Fibroblast of pulmonary artery (primary cell): Measurements from ENCODE around the gene TESPA1.

Experiments
- DNase-seq: peaks from one replicate; pipeline ENCODE4 v3.0.0-alpha.2; 2010; ENCODE audit warnings: low read depth
- H3K4me3 ChIP-seq: replicated peaks from 2 replicates; pipeline ENCODE4 v1.5.1; 2011; ENCODE audit warnings: low read depth, mild to moderate bottlenecking, control low read depth, low read length, moderate library complexity
- TF ChIP-seq, protein P1 (sequence below): IDR thresholded peaks from 2 replicates; pipeline ENCODE4 v1.5.1; 2011; ENCODE audit warnings: mild to moderate bottlenecking, control low read depth, low read length, inconsistent platforms; ENCODE audit errors: missing control alignments

Gene TESPA1

DNA sequence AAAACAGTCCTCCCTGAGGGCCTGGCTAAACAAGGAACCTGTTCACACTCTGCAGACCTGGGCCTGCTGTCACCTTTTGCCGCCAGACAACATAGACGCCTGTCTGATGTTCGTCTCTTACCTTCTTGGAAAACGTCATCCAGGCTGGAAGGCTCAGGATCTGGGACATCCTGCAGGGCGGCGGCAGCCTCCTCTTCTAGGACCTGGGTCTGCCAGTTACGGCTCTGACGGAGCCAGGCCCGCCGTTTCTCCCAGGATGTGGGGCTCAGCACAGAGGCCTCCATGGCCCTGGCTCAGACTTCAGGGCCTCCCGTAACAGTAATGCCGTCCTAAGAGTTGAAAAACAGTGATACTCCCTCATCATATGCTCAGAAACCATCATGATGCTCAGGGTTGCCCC lies 10.3 kb downstream of the TESPA1 start:
- DNase-seq, result no peak
- H3K4me3 ChIP-seq, result no peak overlapping the region
- TF ChIP-seq, protein P1, sequence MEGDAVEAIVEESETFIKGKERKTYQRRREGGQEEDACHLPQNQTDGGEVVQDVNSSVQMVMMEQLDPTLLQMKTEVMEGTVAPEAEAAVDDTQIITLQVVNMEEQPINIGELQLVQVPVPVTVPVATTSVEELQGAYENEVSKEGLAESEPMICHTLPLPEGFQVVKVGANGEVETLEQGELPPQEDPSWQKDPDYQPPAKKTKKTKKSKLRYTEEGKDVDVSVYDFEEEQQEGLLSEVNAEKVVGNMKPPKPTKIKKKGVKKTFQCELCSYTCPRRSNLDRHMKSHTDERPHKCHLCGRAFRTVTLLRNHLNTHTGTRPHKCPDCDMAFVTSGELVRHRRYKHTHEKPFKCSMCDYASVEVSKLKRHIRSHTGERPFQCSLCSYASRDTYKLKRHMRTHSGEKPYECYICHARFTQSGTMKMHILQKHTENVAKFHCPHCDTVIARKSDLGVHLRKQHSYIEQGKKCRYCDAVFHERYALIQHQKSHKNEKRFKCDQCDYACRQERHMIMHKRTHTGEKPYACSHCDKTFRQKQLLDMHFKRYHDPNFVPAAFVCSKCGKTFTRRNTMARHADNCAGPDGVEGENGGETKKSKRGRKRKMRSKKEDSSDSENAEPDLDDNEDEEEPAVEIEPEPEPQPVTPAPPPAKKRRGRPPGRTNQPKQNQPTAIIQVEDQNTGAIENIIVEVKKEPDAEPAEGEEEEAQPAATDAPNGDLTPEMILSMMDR, result no peak

DNA sequence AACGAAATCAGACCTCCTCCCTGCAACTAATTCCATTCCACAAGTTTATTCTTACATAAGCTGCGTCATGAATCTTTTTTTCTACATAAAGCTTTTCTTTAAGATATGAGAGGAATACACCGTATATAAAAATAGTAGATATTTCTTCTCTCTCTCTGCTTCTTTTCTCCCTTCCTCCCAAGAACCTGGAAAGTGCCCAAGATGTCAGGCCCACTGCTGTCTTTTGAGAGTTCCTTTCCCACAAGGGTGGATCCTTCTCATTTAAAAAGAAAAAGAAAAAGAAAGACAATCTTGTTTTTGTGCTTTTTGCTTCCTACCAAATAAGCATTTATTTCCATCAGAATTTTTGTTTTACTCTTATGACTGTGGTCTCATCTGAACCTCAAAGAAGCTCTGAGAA lies 11.0 kb downstream of the TESPA1 start:
- TF ChIP-seq, protein P1, result no peak
- DNase-seq, result no peak

DNA sequence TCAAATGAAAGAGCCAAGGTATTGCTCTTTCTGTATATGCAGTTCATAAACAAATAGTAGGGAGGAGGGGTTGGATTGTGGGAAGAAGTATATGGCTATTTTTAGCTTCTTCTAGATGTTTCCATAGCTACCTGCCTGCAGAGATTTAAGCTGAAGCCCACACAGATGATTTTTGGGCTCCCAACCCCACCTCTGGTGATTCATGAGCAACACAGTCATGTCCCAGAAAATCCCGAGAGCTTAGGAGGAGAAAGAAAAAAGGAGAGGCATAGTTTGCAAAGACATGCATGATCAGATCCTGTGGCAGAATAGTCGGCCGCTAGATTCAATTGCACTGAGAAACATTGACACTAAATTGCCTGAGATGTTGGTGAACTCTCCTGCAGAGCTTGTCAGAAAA lies 13.8 kb downstream of the TESPA1 start:
- TF ChIP-seq, protein P1, result no peak
- DNase-seq, result no peak
- no peak overlapping the region for H3K4me3 ChIP-seq

More for the DNA sequence above, 11.0 kb downstream of the TESPA1 start:
- no peak overlapping the region for H3K4me3 ChIP-seq

DNA sequence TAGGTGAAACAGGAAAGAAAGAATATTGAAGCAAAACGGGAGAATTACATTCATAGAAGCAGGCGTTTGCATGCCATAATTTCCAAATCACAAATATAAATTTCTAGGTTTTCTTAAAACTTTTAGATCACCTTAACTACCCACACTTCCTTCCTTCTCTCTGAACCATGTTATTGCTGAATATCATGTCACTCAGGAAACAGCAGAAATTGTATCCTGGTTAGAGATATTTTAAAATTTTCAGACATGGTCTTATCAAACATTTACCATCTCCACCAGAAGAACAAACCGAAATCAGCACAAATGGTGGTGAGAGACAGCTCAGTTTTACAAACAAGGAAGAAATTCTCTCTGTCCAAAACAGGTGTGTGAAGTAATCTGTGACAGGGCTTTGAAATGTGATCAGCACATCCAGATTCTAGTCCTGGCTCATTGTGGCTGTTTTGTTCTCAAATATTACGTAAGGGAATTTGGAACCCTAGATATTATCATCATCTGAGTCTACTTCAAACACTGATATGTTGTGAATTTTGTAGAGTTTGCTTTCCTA lies 16.3 kb downstream of the TESPA1 start:
- H3K4me3 ChIP-seq, result no peak overlapping the region
- TF ChIP-seq, protein P1, result no peak
- DNase-seq, result no peak

DNA sequence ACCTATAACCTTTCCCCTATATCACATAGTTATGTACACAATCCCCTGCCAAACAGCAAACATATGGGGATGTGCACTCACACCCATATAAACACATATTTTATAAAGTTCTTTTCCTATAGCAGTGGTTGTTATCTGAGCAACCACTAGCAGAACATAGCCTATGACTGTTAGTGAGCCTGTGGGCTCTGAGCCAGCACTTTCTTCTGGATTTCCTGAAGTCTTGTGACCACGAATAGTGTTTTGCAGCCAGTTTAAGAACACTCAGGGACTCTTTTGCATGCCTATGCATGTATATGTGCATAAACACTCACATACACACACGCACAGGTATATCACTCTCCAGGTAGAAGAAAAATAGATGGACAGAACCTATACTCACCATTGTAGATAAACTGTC lies 17.1 kb downstream of the TESPA1 start:
- H3K4me3 ChIP-seq, result no peak overlapping the region
- TF ChIP-seq, protein P1, result no peak
- peak; percentile 21 for DNase-seq

DNA sequence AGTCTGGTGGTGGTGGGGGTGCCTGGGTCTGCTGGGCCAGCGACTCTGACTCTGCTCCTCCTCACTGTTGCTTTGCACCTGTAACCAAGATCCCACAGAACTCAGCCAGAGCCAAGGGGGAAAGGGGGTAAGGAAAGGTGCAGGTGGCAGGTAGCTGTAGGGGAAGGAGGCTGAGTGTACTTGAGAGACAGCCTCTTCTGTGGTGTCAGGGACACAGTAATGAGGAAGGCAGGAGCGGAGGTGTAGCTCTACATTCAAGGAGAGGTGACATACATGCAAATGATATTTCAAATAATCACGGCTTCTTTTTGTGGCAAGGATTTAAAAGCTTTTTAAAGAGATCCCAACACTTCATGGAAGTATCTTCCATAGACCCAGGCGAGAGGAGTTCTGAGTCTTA lies 23.4 kb downstream of the TESPA1 start:
- no peak for DNase-seq
- no peak overlapping the region for H3K4me3 ChIP-seq
- TF ChIP-seq, protein P1, result no peak

DNA sequence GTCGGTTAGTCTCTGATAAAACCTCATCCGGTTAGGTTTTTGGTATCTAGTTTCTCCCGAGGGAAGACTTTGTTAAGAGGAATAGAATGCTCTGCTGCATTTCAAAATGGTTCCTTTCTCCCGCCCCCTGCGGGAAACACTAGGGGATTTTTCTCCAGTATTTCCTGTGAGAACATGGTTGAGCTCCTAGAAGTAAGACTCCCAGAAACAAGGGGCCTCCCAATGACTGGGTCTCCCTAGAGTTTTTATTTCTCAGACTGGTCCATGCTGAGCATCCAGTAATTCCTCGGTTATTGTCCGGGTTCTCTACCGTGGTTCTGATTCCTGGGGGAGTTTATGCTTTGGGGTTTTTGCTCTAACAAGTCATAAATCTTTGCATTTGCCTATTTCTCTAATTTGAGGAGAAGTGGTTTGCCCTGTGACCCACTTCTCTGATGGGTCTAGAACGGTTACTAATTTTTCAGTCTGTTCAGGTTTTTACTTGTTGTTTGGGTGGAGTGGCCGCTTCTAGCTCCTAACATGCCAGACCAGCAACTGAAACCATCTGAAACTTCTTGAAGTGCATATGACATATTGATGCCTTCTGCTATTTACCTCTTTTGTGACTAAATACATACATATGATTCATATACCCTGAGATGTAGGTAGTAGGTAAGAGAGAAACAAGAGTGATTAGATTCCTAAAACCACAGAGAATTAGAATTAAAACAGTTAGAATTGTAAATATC lies 25.1 kb downstream of the TESPA1 start:
- no peak overlapping the region for H3K4me3 ChIP-seq
- no peak for DNase-seq
- TF ChIP-seq, protein P1, result no peak
